ENCODE measurements around the gene SERPINB2.

The SERPINB2 gene

DNA sequence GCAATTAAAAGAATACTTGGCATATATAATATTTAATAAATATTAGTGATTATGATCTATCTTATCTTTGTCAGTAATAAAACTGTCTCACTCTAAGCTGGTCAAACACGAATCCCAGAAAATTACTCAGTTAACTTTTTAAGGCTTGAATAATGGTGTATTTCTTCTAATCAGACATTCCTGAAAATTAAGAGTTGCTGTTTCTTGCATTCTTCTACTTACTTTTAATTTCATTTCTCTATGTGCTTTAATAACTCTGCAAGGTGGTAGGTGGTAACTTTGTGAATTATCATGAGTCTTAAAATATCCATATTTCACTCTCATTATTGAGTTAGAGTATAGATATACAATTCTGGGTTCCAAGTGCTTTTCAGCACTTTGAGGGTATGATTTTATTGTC is 17.2 kb downstream of the SERPINB2 start:
- no peak for DNase-seq (ENCODE audit: low spot score)
- TF ChIP-seq, protein P1, sequence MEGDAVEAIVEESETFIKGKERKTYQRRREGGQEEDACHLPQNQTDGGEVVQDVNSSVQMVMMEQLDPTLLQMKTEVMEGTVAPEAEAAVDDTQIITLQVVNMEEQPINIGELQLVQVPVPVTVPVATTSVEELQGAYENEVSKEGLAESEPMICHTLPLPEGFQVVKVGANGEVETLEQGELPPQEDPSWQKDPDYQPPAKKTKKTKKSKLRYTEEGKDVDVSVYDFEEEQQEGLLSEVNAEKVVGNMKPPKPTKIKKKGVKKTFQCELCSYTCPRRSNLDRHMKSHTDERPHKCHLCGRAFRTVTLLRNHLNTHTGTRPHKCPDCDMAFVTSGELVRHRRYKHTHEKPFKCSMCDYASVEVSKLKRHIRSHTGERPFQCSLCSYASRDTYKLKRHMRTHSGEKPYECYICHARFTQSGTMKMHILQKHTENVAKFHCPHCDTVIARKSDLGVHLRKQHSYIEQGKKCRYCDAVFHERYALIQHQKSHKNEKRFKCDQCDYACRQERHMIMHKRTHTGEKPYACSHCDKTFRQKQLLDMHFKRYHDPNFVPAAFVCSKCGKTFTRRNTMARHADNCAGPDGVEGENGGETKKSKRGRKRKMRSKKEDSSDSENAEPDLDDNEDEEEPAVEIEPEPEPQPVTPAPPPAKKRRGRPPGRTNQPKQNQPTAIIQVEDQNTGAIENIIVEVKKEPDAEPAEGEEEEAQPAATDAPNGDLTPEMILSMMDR (IDR thresholded peaks at IDR 0.05; ENCODE audit: borderline replicate concordance, control extremely low read depth, extremely low read depth, insufficient read depth, missing control alignments): no peak
- in situ Hi-C loops (cut with MboI; ENCODE audit: low sequenced_read_pairs, unreplicated experiment): no loop called here

DNA sequence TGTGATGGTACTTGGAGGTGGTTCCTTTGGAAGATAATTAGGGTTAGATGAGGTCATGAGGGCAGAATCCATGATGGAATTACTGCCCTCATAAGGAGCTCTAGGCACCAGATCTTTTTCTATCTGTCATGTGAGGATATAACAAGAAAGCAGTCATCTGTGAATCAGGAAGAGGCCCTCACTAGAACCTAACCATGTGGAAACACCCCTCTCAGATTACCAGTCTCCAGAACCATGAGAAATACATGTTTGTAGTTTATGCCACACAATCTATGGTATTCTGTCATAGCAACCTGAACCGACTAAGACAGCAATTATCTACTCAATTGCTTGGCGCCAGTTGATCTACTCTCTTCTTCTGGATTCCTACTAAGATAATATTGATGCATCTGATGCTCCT is 17.9 kb downstream of the SERPINB2 start:
- no peak for DNase-seq (ENCODE audit: low spot score)
- TF ChIP-seq, protein P1 (IDR thresholded peaks at IDR 0.05; ENCODE audit: borderline replicate concordance, control extremely low read depth, extremely low read depth, insufficient read depth, missing control alignments): no peak
- in situ Hi-C loops (cut with MboI; ENCODE audit: low sequenced_read_pairs, unreplicated experiment): no loop called here

DNA sequence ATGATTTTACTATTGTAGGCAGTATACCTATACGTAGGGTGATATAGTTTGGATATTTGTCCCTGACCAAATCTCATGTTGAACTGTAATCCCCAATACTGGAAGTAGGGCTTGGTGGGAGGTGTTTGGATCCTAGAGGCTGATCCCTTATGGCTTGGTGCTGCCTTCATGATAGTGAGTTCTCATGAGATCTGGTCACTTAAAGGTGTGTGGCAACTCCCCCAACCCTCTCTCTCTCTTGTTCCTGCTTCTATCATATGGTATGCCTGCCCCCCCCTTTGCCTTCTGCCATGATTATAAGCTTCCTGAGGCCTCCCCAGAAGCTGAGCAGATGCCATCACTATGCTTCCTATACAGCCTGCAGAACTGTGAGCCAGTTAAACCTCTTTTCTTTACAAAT is 18.6 kb downstream of the SERPINB2 start:
- TF ChIP-seq, protein P1 (IDR thresholded peaks at IDR 0.05; ENCODE audit: borderline replicate concordance, control extremely low read depth, extremely low read depth, insufficient read depth, missing control alignments): no peak
- in situ Hi-C loops (cut with MboI; ENCODE audit: low sequenced_read_pairs, unreplicated experiment): no loop called here
- no peak for DNase-seq (ENCODE audit: low spot score)

DNA sequence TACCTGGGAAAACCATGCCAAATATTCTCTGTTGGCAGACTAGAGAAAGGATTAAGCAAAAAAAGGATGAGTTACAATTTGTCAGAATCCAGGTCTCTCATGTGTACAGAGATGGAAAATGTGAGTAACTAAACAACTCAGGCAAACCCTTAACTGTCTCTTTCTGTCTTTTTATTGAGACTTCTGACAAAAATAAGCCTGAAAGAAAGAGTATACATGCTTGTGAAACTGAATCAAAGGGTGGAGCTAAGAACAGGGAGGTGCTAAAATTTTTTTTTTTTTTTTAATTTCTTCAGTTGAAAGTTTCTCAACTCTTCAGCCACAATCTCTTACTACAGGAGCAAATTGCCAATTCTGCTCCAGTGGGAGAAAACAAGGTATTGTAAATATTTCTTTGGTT is 20.2 kb downstream of the SERPINB2 start, which contains the start of gene SERPINB10:
SERPINB10 (plus strand) TSS at position 295 of the 400 bp plus-strand sequence. CDS start 7,553 bp downstream, outside the sequence.
- peak; percentile 26 for DNase-seq (ENCODE audit: low spot score)
- in situ Hi-C loops (cut with MboI; ENCODE audit: low sequenced_read_pairs, unreplicated experiment): no loop called here
- TF ChIP-seq, protein P1 (IDR thresholded peaks at IDR 0.05; ENCODE audit: borderline replicate concordance, control extremely low read depth, extremely low read depth, insufficient read depth, missing control alignments): no peak

DNA sequence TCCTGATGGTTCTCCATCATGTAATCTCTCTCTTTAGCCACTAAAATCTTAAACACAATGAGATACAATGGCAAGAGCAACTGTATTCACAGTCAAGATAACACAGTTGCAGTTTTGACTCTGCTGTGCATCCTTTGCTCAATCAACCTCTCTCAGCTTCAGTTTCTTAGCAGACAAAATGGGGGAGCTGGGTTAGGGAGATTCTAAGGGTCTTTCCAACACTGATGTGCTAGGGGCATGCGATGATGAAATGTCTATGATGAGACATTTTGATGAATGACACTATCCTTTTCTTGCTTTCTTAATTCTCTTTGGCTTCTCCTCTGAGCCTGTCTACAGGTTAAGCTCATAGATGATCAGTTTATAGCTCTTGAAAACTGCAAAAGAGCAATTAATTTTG is 21.4 kb downstream of the SERPINB2 start:
- in situ Hi-C loops (cut with MboI; ENCODE audit: low sequenced_read_pairs, unreplicated experiment): no loop called here
- TF ChIP-seq, protein P1 (IDR thresholded peaks at IDR 0.05; ENCODE audit: borderline replicate concordance, control extremely low read depth, extremely low read depth, insufficient read depth, missing control alignments): no peak
- DNase-seq (ENCODE audit: low spot score): no peak

DNA sequence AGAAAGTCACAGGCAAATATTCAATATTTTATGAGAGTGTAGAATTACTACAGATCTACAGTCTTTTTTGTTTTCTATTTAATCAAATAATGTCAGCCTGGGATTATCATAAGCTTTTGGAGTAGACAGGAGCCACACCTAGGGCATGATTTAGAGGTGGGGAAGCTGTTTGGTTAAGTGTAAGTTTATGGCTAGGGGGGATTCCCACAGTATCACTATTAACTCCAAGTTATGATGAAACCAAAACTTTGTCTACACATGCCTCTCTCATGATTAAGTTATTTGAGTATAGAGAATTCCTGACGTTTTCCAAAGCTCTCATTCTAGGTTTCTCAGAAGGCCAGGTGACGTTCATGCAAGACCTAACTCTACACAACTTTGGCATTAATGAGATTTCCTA is 22.4 kb downstream of the SERPINB2 start:
- DNase-seq (ENCODE audit: low spot score): no peak
- in situ Hi-C loops (cut with MboI; ENCODE audit: low sequenced_read_pairs, unreplicated experiment): no loop called here
- TF ChIP-seq, protein P1 (IDR thresholded peaks at IDR 0.05; ENCODE audit: borderline replicate concordance, control extremely low read depth, extremely low read depth, insufficient read depth, missing control alignments): no peak

DNA sequence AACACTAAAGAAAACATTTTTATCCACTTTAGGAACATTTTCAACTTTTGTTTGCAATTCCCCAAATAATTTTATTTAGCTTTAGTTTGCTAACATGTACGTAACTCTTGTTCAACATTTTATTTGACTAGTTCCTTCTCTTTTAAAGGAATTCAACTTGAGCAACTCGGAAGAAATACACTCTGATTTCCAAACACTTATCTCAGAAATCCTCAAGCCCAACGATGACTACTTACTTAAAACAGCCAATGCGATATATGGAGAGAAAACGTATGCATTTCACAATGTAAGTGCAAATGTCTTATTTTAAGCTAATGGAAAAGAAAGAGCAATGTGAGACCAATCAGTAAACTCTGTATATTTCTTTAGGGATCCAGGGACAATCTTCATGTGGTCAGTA is 30.3 kb downstream of the SERPINB2 start:
- TF ChIP-seq, protein P1 (IDR thresholded peaks at IDR 0.05; ENCODE audit: borderline replicate concordance, control extremely low read depth, extremely low read depth, insufficient read depth, missing control alignments): no peak
- DNase-seq (ENCODE audit: low spot score): no peak
- in situ Hi-C loops (cut with MboI; ENCODE audit: low sequenced_read_pairs, unreplicated experiment): no loop called here

Measured in GM13976 (cell line).